T-helper 2 cell treated with Interferon-gamma antibody and Interleukin-4, amounts not matched to agents 100 ng/mL and 5 ng/mL, for 36 hours (primary cell): ENCODE data around the gene MLN. TPM values are rescaled to one million over a fixed set of nuclear protein-coding genes. Genes with fewer than 3 reads are reported as not detected.
"Not testable (repeated sequence)": the region's sequence is repeated elsewhere in the genome, so short reads cannot be mapped to it uniquely, and the experiment has no call there.

Source experiments
- intact Hi-C: fragments of 100-400 bp; cut with micrococcal nuclease; formaldehyde crosslinking; loops from one replicate; pipeline ENCODE4 v1.15.1; 2023
- total RNA-seq: library from RNA; stranded (reverse); gene quantifications from 2 replicates; pipeline ENCODE4 v1.2.3, GENCODE V29; 2022

Gene MLN
- total RNA-seq, 1 donor from 2014 or later: not detected

GRCh38 chr6:33834401-33835392 lies 30.9 kb upstream of the MLN start:
- intact Hi-C loops: no loop called here

- intact Hi-C loops: no loop called here
These were observed 29.8 kb upstream of the MLN start for GRCh38 chr6:33833599-33833998.

- intact Hi-C loops: not testable (repeated sequence)
These were observed 29.0 kb upstream of the MLN start for GRCh38 chr6:33832831-33833230.

- intact Hi-C loops: not testable (repeated sequence)
These were observed 27.9 kb upstream of the MLN start for GRCh38 chr6:33831725-33832124.

GRCh38 chr6:33830635-33831240 lies 26.9 kb upstream of the MLN start:
- intact Hi-C loops: no loop called here

GRCh38 chr6:33828764-33829731 lies 25.2 kb upstream of the MLN start:
- intact Hi-C loops: no loop called here

GRCh38 chr6:33828452-33828763 lies 24.6 kb upstream of the MLN start:
- intact Hi-C loops: no loop called here

- intact Hi-C loops: no loop called here
These were observed 24.0 kb upstream of the MLN start for GRCh38 chr6:33827546-33828451.

- intact Hi-C loops: no loop called here
These were observed 22.7 kb upstream of the MLN start for GRCh38 chr6:33826537-33826936.

- intact Hi-C loops: no loop called here
These were observed 20.8 kb upstream of the MLN start for GRCh38 chr6:33824461-33825154.

- intact Hi-C loops: no loop called here
These were observed 20.0 kb upstream of the MLN start for GRCh38 chr6:33823806-33824205.

- intact Hi-C loops: no loop called here
These were observed 19.0 kb upstream of the MLN start for GRCh38 chr6:33822575-33823395.

- intact Hi-C loops: no loop called here
These were observed 17.1 kb upstream of the MLN start for GRCh38 chr6:33820784-33821520.

GRCh38 chr6:33820243-33820642 lies 16.4 kb upstream of the MLN start:
- intact Hi-C loops: no loop called here

GRCh38 chr6:33819021-33819420 lies 15.2 kb upstream of the MLN start:
- intact Hi-C loops: no loop called here

- intact Hi-C loops: no loop called here
These were observed 14.5 kb upstream of the MLN start for GRCh38 chr6:33818293-33818692.

GRCh38 chr6:33817489-33817888 lies 13.7 kb upstream of the MLN start:
- intact Hi-C loops: no loop called here

GRCh38 chr6:33816911-33817310 lies 13.1 kb upstream of the MLN start:
- intact Hi-C loops: no loop called here
